ENCODE data around the gene PRRG2. TPM values are rescaled to one million over a fixed set of nuclear protein-coding genes. Genes with fewer than 3 reads are reported as not detected.
A peak's percentile ranks its signal among the peaks of the same experiment; 100 is the strongest.

Gene PRRG2
- total RNA-seq, 1 experiment from 2014 or later = 1.5 TPM

GRCh38 chr19:49591731-49592485 is 10.8 kb downstream of the PRRG2 start:
- H3K4me3 ChIP-seq (ENCODE audit: low read depth, low read length, poor library complexity, severe bottlenecking) = peak overlapping the region; percentile 80
- H3K9me3 ChIP-seq (ENCODE audit: low read depth, low read length, poor library complexity, severe bottlenecking) = no peaks in the 10 kb centered on the region
- POLR2A ChIA-PET (ENCODE audit: low non-redundant PET) = no interaction called here
- peak; percentile 74 for DNase-seq (ENCODE audit: low spot score)
- peaks cover 32% of the 10 kb centered on the region for H3K36me3 ChIP-seq (ENCODE audit: insufficient read depth, low read length, poor library complexity, severe bottlenecking)
- intact Hi-C loops (cut with micrococcal nuclease; ENCODE audit: unreplicated experiment) = loop anchor here (2.0 to 5.0 kb wide), 3 partner anchors 49 to 220 kb away; partner anchors contain the start of genes FUZ, PRMT1 and RRAS
- peak overlapping the region; percentile 92 for H3K27ac ChIP-seq (ENCODE audit: low read depth, low read length, poor library complexity, severe bottlenecking)
- TSS peak; percentile 17 for BruUV-seq (replicated peaks)
- no peaks in the 10 kb centered on the region for H3K27me3 ChIP-seq (replicated peaks; ENCODE audit: insufficient read depth, low read depth, low read length, poor library complexity)
- peaks cover 7% of the 10 kb centered on the region for H3K4me1 ChIP-seq (ENCODE audit: insufficient read depth, low read length, poor library complexity, severe bottlenecking)
- CTCF ChIA-PET = no interaction called here
- TF ChIP-seq EZH2 (IDR thresholded peaks at IDR 0.05; ENCODE audit: borderline replicate concordance, low read depth, low read length, poor library complexity, severe bottlenecking) (no peak), CTCF (conservative IDR thresholded peaks at IDR 0.05; ENCODE audit: low read depth, low read length) (no peak)

GRCh38 chr19:49592486-49593232 is 11.5 kb downstream of the PRRG2 start:
- H3K27me3 ChIP-seq (replicated peaks; ENCODE audit: insufficient read depth, low read depth, low read length, poor library complexity) = no peaks in the 10 kb centered on the region
- peak overlapping the region; percentile 80 for H3K4me3 ChIP-seq (ENCODE audit: low read depth, low read length, poor library complexity, severe bottlenecking)
- peaks cover 39% of the 10 kb centered on the region for H3K36me3 ChIP-seq (ENCODE audit: insufficient read depth, low read length, poor library complexity, severe bottlenecking)
- peak overlapping the region; percentile 92 for H3K27ac ChIP-seq (ENCODE audit: low read depth, low read length, poor library complexity, severe bottlenecking)
- no peaks in the 10 kb centered on the region for H3K9me3 ChIP-seq (ENCODE audit: low read depth, low read length, poor library complexity, severe bottlenecking)
- TF ChIP-seq EZH2 (IDR thresholded peaks at IDR 0.05; ENCODE audit: borderline replicate concordance, low read depth, low read length, poor library complexity, severe bottlenecking) (no peak), CTCF (conservative IDR thresholded peaks at IDR 0.05; ENCODE audit: low read depth, low read length) (no peak)
- peaks cover 7% of the 10 kb centered on the region for H3K4me1 ChIP-seq (ENCODE audit: insufficient read depth, low read length, poor library complexity, severe bottlenecking)
- no TSS peak for BruUV-seq (replicated peaks)
- intact Hi-C loops (cut with micrococcal nuclease; ENCODE audit: unreplicated experiment) = loop anchor here (2.0 to 5.0 kb wide), 3 partner anchors 48 to 220 kb away; partner anchors contain the start of genes FUZ, PRMT1 and RRAS
- CTCF ChIA-PET = interaction anchor here (0.6 to 0.9 kb wide), 2 partner anchors 22 to 46 kb away, joined by 3 read pairs; no protein-coding TSS in a partner anchor
- peak; percentile 67 for DNase-seq (ENCODE audit: low spot score)
- POLR2A ChIA-PET (ENCODE audit: low non-redundant PET) = interaction anchor here (0.6 to 0.8 kb wide), 3 partner anchors 18 to 65 kb away, joined by 3 to 9 read pairs (median 5); partner anchors contain the start of genes RCN3 and RRAS
